ENCODE data around the gene PSD2. TPM values are rescaled to one million over a fixed set of nuclear protein-coding genes. Genes with fewer than 3 reads are reported as not detected.
A peak's percentile ranks its signal among the peaks of the same experiment; 100 is the strongest.

The PSD2 gene
- total and polyA plus RNA-seq, 2 of the 13 experiments (the other 11 are each of a cell fraction or from before 2014, with no cell fraction given): 0.07 TPM; not detected in 1

GRCh38 chr5:139767960-139768359, 27.6 kb upstream of the PSD2 start (continued):
- TF ChIP-seq, protein P1, sequence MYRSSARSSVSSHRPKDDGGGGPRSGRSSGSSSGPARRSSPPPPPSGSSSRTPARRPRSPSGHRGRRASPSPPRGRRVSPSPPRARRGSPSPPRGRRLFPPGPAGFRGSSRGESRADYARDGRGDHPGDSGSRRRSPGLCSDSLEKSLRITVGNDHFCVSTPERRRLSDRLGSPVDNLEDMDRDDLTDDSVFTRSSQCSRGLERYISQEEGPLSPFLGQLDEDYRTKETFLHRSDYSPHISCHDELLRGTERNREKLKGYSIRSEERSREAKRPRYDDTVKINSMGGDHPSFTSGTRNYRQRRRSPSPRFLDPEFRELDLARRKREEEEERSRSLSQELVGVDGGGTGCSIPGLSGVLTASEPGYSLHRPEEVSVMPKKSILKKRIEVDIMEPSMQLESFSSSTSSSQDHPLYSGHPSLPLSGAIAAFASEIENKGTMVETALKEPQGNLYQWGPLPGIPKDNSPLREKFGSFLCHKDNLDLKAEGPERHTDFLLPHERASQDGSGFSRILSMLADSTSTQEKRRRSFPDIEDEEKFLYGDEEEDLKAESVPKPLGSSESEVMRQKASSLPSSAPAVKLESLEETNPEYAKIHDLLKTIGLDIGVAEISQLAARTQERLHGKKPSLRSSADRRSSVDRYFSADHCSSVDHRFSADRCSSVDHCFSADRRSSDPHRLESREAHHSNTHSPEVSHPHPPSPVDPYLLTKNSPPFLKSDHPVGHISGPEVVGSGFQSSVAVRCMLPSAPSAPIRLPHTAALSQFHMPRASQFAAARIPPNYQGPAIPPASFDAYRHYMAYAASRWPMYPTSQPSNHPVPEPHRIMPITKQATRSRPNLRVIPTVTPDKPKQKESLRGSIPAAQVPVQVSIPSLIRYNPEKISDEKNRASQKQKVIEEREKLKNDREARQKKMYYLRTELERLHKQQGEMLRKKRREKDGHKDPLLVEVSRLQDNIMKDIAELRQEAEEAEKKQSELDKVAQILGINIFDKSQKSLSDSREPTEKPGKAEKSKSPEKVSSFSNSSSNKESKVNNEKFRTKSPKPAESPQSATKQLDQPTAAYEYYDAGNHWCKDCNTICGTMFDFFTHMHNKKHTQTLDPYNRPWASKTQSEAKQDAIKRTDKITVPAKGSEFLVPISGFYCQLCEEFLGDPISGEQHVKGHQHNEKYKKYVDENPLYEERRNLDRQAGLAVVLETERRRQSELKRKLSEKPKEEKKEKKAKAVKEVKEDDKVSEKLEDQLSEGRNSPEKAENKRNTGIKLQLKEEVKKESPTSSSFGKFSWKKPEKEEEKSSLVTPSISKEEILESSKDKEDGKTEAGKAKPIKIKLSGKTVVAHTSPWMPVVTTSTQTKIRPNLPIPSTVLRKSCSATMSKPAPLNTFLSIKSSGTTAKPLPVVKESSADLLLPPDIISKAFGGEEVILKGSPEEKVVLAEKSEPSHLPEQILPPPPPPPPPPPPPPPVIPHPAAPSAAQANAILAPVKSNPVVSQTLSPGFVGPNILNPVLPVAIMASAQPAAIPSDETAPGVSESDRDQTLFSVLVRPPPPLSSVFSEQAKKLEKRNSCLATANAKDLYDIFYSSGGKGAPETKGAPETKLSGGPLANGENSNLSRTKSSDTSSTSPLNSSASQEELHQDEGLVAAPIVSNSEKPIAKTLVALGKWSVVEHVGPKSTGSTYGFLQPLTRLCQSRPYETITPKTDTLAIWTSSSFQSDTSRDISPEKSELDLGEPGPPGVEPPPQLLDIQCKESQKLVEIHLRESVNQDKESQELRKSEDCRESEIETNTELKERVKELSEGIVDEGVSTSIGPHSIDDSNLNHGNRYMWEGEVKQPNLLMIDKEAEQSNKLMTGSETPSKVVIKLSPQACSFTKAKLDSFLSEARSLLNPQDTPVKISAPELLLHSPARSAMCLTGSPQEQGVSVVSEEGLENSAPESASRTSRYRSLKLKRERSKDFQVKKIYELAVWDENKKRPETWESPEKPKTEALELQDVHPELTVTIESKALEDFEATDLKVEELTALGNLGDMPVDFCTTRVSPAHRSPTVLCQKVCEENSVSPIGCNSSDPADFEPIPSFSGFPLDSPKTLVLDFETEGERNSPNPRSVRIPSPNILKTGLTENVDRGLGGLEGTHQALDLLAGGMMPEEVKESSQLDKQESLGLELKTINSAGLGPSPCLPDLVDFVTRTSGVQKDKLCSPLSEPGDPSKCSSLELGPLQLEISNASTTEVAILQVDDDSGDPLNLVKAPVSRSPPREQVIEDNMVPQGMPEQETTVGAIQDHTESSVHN (CRISPR knock-in tag; IDR thresholded peaks at IDR 0.05): no peak
- TF ChIP-seq, protein P2, sequence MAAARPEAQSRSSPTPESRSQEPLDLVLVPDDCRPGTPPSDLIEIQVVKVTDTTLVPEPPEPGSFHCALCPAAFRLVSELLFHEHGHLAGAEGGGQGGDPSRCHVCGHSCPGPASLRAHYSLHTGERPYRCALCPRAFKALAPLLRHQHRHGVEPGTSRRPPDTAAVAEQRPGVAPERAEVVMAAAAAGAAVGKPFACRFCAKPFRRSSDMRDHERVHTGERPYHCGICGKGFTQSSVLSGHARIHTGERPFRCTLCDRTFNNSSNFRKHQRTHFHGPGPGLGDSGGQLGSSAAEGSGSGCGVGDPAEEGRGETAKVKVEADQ (CRISPR knock-in tag; IDR thresholded peaks at IDR 0.05; ENCODE audit: borderline replicate concordance): no peak
- TF ChIP-seq SRSF9 (IDR thresholded peaks at IDR 0.05; ENCODE audit: borderline replicate concordance, insufficient read depth, low read depth, low read length, poor library complexity, severe bottlenecking) (no peak), NFIB (CRISPR knock-in tag; IDR thresholded peaks at IDR 0.05; ENCODE audit: borderline replicate concordance) (no peak), RAD51 (IDR thresholded peaks at IDR 0.05; ENCODE audit: borderline replicate concordance) (no peak), NCOR1 (IDR thresholded peaks at IDR 0.05; ENCODE audit: borderline replicate concordance, low read length) (peak; percentile 31; the same call in 1 of the 2 replicates), KDM2A (CRISPR knock-in tag; IDR thresholded peaks at IDR 0.05; ENCODE audit: borderline replicate concordance, low read depth) (no peak), ZNF883 (CRISPR knock-in tag; IDR thresholded peaks at IDR 0.05; ENCODE audit: not compliant biosample characterization) (no peak), HNRNPL (IDR thresholded peaks at IDR 0.05; ENCODE audit: low read depth, low read length) (no peak), CSRNP1 (CRISPR knock-in tag; IDR thresholded peaks at IDR 0.05) (no peak)
- TF ChIP-seq, protein P3, sequence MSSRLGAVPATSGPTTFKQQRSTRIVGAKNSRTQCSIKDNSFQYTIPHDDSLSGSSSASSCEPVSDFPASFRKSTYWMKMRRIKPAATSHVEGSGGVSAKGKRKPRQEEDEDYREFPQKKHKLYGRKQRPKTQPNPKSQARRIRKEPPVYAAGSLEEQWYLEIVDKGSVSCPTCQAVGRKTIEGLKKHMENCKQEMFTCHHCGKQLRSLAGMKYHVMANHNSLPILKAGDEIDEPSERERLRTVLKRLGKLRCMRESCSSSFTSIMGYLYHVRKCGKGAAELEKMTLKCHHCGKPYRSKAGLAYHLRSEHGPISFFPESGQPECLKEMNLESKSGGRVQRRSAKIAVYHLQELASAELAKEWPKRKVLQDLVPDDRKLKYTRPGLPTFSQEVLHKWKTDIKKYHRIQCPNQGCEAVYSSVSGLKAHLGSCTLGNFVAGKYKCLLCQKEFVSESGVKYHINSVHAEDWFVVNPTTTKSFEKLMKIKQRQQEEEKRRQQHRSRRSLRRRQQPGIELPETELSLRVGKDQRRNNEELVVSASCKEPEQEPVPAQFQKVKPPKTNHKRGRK (CRISPR knock-in tag; IDR thresholded peaks at IDR 0.05): no peak
- TF ChIP-seq, protein P4, sequence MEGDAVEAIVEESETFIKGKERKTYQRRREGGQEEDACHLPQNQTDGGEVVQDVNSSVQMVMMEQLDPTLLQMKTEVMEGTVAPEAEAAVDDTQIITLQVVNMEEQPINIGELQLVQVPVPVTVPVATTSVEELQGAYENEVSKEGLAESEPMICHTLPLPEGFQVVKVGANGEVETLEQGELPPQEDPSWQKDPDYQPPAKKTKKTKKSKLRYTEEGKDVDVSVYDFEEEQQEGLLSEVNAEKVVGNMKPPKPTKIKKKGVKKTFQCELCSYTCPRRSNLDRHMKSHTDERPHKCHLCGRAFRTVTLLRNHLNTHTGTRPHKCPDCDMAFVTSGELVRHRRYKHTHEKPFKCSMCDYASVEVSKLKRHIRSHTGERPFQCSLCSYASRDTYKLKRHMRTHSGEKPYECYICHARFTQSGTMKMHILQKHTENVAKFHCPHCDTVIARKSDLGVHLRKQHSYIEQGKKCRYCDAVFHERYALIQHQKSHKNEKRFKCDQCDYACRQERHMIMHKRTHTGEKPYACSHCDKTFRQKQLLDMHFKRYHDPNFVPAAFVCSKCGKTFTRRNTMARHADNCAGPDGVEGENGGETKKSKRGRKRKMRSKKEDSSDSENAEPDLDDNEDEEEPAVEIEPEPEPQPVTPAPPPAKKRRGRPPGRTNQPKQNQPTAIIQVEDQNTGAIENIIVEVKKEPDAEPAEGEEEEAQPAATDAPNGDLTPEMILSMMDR (CRISPR knock-in tag; IDR thresholded peaks at IDR 0.05): no peak

All from HepG2 (cell line).